ENCODE results near the gene RNF144A. TPM values are rescaled to one million over a fixed set of nuclear protein-coding genes. Genes with fewer than 3 reads are reported as not detected.

RNF144A gene
- total RNA-seq, 1 donor from 2014 or later = 5.5 TPM

GRCh38 chr2:7009207-7009911, 92.1 kb downstream of the RNF144A start:
- ATAC-seq = no peak

GRCh38 chr2:7010391-7011054, 93.3 kb downstream of the RNF144A start:
- ATAC-seq = no peak

- no peak for ATAC-seq
Observed at GRCh38 chr2:7011356-7012083, 94.3 kb downstream of the RNF144A start.

- no peak for ATAC-seq
Observed at GRCh38 chr2:7012141-7012764, 95.0 kb downstream of the RNF144A start.

- no peak for ATAC-seq
Observed at GRCh38 chr2:7013471-7014160, 96.4 kb downstream of the RNF144A start.

GRCh38 chr2:7014174-7014640, 97.0 kb downstream of the RNF144A start:
- no peak for ATAC-seq

- no peak for ATAC-seq
Observed at GRCh38 chr2:7015007-7015950, 98.1 kb downstream of the RNF144A start.

GRCh38 chr2:7016148-7016547, 98.9 kb downstream of the RNF144A start:
- ATAC-seq = no peak

- no peak for ATAC-seq
Observed at GRCh38 chr2:7016601-7017211, 99.5 kb downstream of the RNF144A start.

GRCh38 chr2:7017671-7018281, 100.6 kb downstream of the RNF144A start:
- ATAC-seq = peak; percentile 27

GRCh38 chr2:7018282-7018701, 101.1 kb downstream of the RNF144A start:
- ATAC-seq = no peak

- ATAC-seq = no peak
Observed at GRCh38 chr2:7018767-7019166, 101.6 kb downstream of the RNF144A start.

- ATAC-seq = no peak
Observed at GRCh38 chr2:7019191-7019590, 102.0 kb downstream of the RNF144A start.

- ATAC-seq = no peak
Observed at GRCh38 chr2:7020059-7020458, 102.8 kb downstream of the RNF144A start.

GRCh38 chr2:7020468-7020867, 103.3 kb downstream of the RNF144A start:
- no peak for ATAC-seq

- ATAC-seq = no peak
Observed at GRCh38 chr2:7020939-7021470, 103.8 kb downstream of the RNF144A start.

- no peak for ATAC-seq
Observed at GRCh38 chr2:7022492-7023385, 105.5 kb downstream of the RNF144A start.

- no peak for ATAC-seq
Observed at GRCh38 chr2:7023542-7023941, 106.3 kb downstream of the RNF144A start.

- no peak for ATAC-seq
Observed at GRCh38 chr2:7024261-7024660, 107.0 kb downstream of the RNF144A start.

All from esophagus mucosa (tissue), 1 donor.